Measurements from ENCODE around the gene PARVB.

- TF ChIP-seq, protein P1, sequence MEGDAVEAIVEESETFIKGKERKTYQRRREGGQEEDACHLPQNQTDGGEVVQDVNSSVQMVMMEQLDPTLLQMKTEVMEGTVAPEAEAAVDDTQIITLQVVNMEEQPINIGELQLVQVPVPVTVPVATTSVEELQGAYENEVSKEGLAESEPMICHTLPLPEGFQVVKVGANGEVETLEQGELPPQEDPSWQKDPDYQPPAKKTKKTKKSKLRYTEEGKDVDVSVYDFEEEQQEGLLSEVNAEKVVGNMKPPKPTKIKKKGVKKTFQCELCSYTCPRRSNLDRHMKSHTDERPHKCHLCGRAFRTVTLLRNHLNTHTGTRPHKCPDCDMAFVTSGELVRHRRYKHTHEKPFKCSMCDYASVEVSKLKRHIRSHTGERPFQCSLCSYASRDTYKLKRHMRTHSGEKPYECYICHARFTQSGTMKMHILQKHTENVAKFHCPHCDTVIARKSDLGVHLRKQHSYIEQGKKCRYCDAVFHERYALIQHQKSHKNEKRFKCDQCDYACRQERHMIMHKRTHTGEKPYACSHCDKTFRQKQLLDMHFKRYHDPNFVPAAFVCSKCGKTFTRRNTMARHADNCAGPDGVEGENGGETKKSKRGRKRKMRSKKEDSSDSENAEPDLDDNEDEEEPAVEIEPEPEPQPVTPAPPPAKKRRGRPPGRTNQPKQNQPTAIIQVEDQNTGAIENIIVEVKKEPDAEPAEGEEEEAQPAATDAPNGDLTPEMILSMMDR (IDR thresholded peaks at IDR 0.05): no peak
- TF ChIP-seq EZH2 (IDR thresholded peaks at IDR 0.05): no peak
- no peak for TF ChIP-seq EZH2phosphoT487 (IDR thresholded peaks at IDR 0.05)
Measured at GRCh38 chr22:44180706-44181032, 156.6 kb downstream of the PARVB start, which contains the start of gene PARVG.

Data from neural progenitor cell (in vitro differentiated cells).